Mucosa of descending colon (tissue), 3 donors: ENCODE results near the gene GRM7. TPM values are rescaled to one million over a fixed set of nuclear protein-coding genes. Genes with fewer than 3 reads are reported as not detected.

Experiments used
- ATAC-seq: fragments of 200-7000 bp; cut with Tn5 transposase; one replicate; pipeline ENCODE4 v1.9.1; 2020; ENCODE audit warnings: mild to moderate bottlenecking, moderate library complexity
- DNase-seq, 3 donors: peaks; one replicate each; pipeline ENCODE4 v3.0.0-alpha.2; 2020
- H3K36me3 ChIP-seq: fragments of 200-600 bp; one replicate; pipeline ENCODE4 v1.8.0; 2021; ENCODE audit warnings: low read depth, mild to moderate bottlenecking
- H3K4me1 ChIP-seq: fragments of 200-600 bp; one replicate; pipeline ENCODE4 v1.8.0; 2021; ENCODE audit warnings: low read depth, mild to moderate bottlenecking
- H3K4me3 ChIP-seq: fragments of 200-600 bp; one replicate; pipeline ENCODE4 v1.8.0; 2021; ENCODE audit warnings: mild to moderate bottlenecking
- H3K9me3 ChIP-seq: fragments of 200-600 bp; one replicate; pipeline ENCODE4 v1.8.0; 2021; ENCODE audit warnings: mild to moderate bottlenecking
- intact Hi-C, 2 donors: fragments of 100-400 bp; cut with DNase I in 1 of 2; cut with micrococcal nuclease in 1 of 2; formaldehyde crosslinking; loops; one replicate each; pipeline versions ENCODE4 v1.11.0 to v1.11.1; 2022; cut with DNase I, micrococcal nuclease
- total RNA-seq, 3 donors: library from RNA; stranded (reverse); fragmentation: NEBNext Ultra II Directional in 2 of 3; extraction: Animal tissue kit (Norgen Biotek cat#: 25700) in 2 of 3; gene quantifications; one replicate each; pipeline versions ENCODE4 v1.2.1 to v1.2.4, GENCODE V29; 2021 to 2023
- TF ChIP-seq, protein P1 (sequence below): fragments of 200-600 bp; IDR thresholded peaks from one replicate; pipeline ENCODE4 v1.8.0; 2022; ENCODE audit warnings: antibody characterized with exemption, mild to moderate bottlenecking
- donor health status: DM: no; HTN: no; CAD: no; lungs with moderate emphysema.
- donor health status: DM: no; HTN: no; CAD: no.
- donor health status: DM: no; HTN: yes; CAD: no.

GRM7 gene
- total RNA-seq, 3 donors from 2014 or later, result 0.09 to 0.39 (median 0.14) TPM

DNA sequence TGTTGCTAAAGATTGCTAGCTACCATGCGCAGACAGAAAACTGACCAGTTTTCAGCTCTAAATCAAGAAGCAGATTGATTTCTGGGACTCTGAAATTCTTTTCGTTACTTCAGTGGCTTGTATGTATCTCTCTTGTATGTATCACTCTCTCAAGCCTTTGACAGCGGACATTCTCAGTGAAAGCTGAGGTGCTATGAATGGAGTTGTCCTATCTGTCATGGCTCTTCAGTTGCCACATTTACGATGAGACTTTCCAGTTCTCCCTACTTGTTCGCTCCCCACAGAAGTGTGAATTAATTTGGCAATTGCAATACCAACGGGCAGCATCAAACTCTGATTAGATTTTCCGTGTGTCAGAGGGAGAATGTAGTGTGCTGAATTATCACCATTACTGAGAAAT is 432.4 kb downstream of the GRM7 start:
- TF ChIP-seq, protein P1, sequence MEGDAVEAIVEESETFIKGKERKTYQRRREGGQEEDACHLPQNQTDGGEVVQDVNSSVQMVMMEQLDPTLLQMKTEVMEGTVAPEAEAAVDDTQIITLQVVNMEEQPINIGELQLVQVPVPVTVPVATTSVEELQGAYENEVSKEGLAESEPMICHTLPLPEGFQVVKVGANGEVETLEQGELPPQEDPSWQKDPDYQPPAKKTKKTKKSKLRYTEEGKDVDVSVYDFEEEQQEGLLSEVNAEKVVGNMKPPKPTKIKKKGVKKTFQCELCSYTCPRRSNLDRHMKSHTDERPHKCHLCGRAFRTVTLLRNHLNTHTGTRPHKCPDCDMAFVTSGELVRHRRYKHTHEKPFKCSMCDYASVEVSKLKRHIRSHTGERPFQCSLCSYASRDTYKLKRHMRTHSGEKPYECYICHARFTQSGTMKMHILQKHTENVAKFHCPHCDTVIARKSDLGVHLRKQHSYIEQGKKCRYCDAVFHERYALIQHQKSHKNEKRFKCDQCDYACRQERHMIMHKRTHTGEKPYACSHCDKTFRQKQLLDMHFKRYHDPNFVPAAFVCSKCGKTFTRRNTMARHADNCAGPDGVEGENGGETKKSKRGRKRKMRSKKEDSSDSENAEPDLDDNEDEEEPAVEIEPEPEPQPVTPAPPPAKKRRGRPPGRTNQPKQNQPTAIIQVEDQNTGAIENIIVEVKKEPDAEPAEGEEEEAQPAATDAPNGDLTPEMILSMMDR, result no peak
- intact Hi-C loops, result no loop called here
- Histone ChIP-seq H3K9me3 (no peaks in the 10 kb centered on the region), H3K36me3 (no peaks in the 10 kb centered on the region), H3K4me3 (no peak overlapping the region), H3K4me1 (no peaks in the 10 kb centered on the region)
- ATAC-seq, result no peak
- no peak for DNase-seq

DNA sequence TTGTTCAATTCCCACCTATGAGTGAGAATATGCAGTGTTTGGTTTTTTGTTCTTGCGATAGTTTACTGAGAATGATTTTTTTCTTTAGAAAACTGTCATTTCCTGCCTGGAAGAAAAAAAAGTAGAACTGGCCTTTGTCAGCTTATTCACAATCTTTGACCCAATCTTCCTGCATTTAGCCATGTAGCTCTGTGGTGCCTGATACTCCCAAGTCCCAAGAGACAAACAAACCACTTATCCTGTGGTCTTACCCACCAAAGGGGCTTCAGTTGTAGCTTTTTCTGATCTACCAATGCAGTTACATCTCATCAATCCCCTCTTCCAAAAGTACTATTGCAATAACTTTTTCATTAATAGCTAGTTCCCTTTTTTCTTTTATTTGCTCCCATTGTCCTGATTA is 444.6 kb downstream of the GRM7 start:
- intact Hi-C loops, result no loop called here
- DNase-seq (no peak), ATAC-seq (no peak)
- Histone ChIP-seq H3K4me3 (no peak overlapping the region), H3K36me3 (no peaks in the 10 kb centered on the region), H3K4me1 (no peaks in the 10 kb centered on the region), H3K9me3 (no peaks in the 10 kb centered on the region)
- TF ChIP-seq, protein P1, result no peak

DNA sequence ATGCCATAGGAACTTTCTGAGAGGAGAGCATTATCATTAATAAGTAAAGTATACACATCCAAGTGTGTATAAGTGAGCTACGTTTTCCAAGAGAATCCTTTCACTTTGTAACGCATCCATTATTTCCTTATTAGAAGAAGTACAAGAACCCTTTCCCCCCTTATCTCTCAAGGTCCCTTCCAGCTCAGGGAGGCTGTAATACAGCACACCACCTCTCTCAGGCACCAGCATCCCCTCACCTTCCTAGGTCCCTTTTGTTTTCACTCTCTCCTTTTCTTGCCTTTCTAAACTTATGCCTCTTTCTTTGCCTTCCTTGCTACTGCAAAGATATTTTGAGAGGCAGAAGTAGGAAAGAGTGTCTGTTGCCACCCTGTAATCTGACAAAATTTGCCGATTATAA is 446.0 kb downstream of the GRM7 start:
- DNase-seq (no peak), ATAC-seq (no peak)
- H3K36me3 ChIP-seq, result no peaks in the 10 kb centered on the region
- intact Hi-C loops, result no loop called here
- no peaks in the 10 kb centered on the region for H3K9me3 ChIP-seq
- H3K4me1 ChIP-seq, result no peaks in the 10 kb centered on the region
- H3K4me3 ChIP-seq, result no peak overlapping the region
- TF ChIP-seq, protein P1, result no peak

DNA sequence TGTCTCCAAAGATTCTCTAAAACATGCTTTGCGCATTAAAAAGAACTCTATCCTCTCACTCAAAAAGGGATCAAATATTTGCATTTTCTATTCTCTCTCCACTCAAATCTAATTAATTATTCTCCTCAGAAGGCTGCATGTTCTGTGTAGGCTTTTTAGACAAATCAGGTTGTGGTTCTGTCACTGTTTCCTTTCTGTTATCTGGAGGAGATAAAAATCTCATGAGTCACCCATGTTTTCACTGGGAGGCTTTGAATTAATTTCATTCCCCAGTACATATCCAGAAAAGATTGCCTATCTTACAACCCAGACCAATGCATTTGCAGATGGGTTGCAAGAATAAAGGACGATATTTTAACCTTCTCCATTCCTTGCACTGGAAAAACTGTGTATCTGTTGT is 446.5 kb downstream of the GRM7 start:
- intact Hi-C loops, result no loop called here
- no peaks in the 10 kb centered on the region for H3K36me3 ChIP-seq

DNA sequence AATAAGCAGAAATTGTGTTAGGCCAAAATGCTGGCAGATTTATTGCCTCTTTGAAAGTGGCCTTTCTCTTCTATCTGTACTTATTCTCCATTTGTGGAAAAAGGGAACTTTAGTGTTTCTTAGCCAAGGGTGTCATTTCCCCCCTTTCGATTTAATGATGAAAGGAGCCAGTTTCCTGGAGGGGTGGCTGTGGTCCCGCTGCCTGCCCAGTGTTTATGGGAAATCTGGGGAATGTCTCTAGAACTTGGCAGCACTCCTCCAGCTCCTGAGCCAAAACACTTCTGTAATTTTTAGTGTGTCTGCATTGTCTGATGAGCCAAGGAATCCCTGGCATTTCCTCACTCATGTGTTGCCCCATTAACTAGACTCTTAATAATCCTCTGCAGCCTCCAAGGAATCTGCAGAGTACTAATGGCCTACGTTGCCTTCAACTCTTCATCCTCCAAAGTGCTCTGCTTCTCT is 448.8 kb downstream of the GRM7 start:
- intact Hi-C loops, result no loop called here
- H3K9me3 ChIP-seq, result no peaks in the 10 kb centered on the region
- ATAC-seq, result peak; percentile 40
- TF ChIP-seq, protein P1, result no peak
- no peaks in the 10 kb centered on the region for H3K4me1 ChIP-seq
- H3K4me3 ChIP-seq, result no peak overlapping the region
- H3K36me3 ChIP-seq, result no peaks in the 10 kb centered on the region
- DNase-seq, result peak in 2 of 3 donors; percentile 14 to 47

More for the DNA sequence above, 446.5 kb downstream of the GRM7 start:
- Histone ChIP-seq H3K9me3 (no peaks in the 10 kb centered on the region), H3K4me3 (no peak overlapping the region), H3K4me1 (no peaks in the 10 kb centered on the region)
- TF ChIP-seq, protein P1, result no peak
- ATAC-seq (no peak), DNase-seq (no peak)

DNA sequence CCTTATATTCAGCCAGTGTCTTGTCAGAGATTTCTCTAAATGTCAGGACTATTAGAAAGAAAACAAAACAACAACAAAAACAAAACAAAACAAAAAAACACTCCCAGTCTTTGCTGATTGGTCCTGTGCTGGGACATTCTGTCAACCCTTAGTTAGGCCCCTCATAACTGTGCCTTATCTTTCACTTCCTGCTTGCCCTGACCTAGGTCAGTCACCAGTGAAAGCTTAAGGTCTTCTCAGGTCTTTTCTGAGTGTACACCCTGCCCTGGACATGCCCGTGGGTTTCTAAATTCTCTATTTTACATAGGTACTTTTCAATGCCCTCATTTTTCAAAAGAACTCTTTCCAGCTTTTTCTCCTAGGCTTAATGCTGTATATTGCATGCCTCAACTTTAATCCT is 454.1 kb downstream of the GRM7 start:
- no peak for ATAC-seq
- TF ChIP-seq, protein P1, result no peak
- DNase-seq, result no peak
- H3K9me3 ChIP-seq, result no peaks in the 10 kb centered on the region
- intact Hi-C loops, result no loop called here
- H3K4me1 ChIP-seq, result no peaks in the 10 kb centered on the region
- no peak overlapping the region for H3K4me3 ChIP-seq
- H3K36me3 ChIP-seq, result no peaks in the 10 kb centered on the region
